Measurements from ENCODE around the gene AKTIP.

The AKTIP gene

GRCh38 chr16:53503991-53504663 lies 1.1 kb upstream of the AKTIP start:
- peak overlapping the region; percentile 89 for H3K27ac ChIP-seq

GRCh38 chr16:53503270-53503923 lies 388 bp upstream of the AKTIP start:
- H3K27ac ChIP-seq: peak overlapping the region; percentile 89
- no peak for TF ChIP-seq CTCF (conservative IDR thresholded peaks at IDR 0.05)

More at GRCh38 chr16:53503991-53504663, 1.1 kb upstream of the AKTIP start:
- TF ChIP-seq CTCF (conservative IDR thresholded peaks at IDR 0.05): no peak

GRCh38 chr16:53501216-53501859 lies 1.7 kb downstream of the AKTIP start:
- no peak for TF ChIP-seq CTCF (conservative IDR thresholded peaks at IDR 0.05)
- peak overlapping the region; percentile 89 for H3K27ac ChIP-seq

GRCh38 chr16:53498984-53499383 lies 4.0 kb downstream of the AKTIP start:
- no peak for TF ChIP-seq CTCF (conservative IDR thresholded peaks at IDR 0.05)
- H3K27ac ChIP-seq: no peak overlapping the region

GRCh38 chr16:53495325-53495724 lies 7.7 kb downstream of the AKTIP start:
- H3K27ac ChIP-seq: no peak overlapping the region
- TF ChIP-seq CTCF (conservative IDR thresholded peaks at IDR 0.05): no peak; the same call in 1 of the 2 replicates

- no peak overlapping the region for H3K27ac ChIP-seq
- no peak for TF ChIP-seq CTCF (conservative IDR thresholded peaks at IDR 0.05)
These were observed 8.4 kb downstream of the AKTIP start for GRCh38 chr16:53494636-53495035.

GRCh38 chr16:53492503-53492902 lies 10.5 kb downstream of the AKTIP start:
- TF ChIP-seq CTCF (conservative IDR thresholded peaks at IDR 0.05): no peak
- no peak overlapping the region for H3K27ac ChIP-seq

All from VCaP (cell line).